Activated gamma-delta T cell (primary cell): Measurements from ENCODE around the gene WDR91.
"Not testable (repeated sequence)": the region's sequence is repeated elsewhere in the genome, so short reads cannot be mapped to it uniquely, and the experiment has no call there.

Source experiments
- DNase-seq: peaks from one replicate; lab custom pipeline; 2025; lab: John Stamatoyannopoulos, UW

WDR91 gene

GRCh38 chr7:135233570-135233969 is 22.2 kb upstream of the WDR91 start, which contains the start of gene STRA8:
STRA8 (plus strand) TSS chr7:135233838; CDS start chr7:135240525, 6,687 bp downstream.
- no peak for DNase-seq

DNA sequence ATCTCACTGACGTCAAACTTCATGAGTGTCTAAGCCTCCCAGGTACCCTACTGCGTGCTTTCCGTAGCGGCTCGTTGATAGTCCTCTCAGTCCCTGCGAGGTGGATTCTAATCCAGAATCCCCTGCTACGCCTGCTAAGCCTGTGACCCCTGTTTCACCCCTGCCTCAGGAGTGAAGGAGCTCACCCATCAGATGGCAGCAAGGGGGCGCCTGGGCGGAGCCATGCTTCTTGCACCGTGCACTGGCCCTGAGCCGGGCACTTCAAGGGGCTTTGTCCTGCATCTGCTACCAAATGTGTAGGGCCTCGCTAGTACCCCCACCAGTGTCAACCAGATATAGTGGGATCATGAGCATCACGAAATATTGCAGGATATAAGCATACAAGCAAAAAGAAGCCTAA is 21.4 kb upstream of the WDR91 start:
- no peak for DNase-seq

GRCh38 chr7:135232087-135232486 is 20.8 kb upstream of the WDR91 start:
- DNase-seq, result no peak

DNA sequence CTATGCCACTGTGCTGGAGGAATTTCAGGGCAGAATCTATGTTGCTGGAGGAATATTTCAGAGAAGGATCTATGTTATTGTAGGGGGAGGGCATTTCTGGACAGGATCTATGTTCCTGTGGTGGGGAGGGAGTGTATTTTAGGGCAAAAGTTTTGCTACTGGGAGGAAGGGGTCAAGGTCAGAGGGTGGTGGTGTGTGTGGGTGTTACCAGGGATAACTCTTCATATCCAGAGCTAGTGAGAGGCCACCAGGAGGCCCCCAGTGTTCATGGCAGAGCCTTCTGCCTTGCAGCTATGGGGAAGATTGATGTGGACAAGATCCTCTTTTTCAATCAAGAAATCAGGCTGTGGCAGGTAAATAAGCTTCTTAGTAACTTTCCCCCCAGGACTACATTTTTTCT is 20.4 kb upstream of the WDR91 start:
- DNase-seq, result no peak

DNA sequence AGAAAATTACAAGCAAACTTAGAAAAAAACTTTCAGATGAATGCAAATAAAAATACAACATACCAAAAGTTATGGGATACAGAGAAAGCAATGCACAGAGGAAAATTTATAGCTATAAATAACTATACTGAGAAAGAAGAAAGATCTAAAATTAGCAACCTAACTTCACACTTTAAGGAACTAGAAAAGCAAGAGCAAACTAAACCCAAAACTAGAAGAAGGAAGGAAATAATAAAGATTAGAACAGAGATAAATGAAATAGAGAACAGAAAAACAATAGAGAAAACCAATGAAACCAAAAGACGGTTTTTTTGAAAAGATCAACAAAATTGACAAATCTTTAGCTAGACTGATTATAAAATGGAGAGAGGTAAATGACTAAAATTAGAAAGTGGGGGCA is 12.7 kb upstream of the WDR91 start:
- no peak for DNase-seq

GRCh38 chr7:135217645-135218509 is 6.6 kb upstream of the WDR91 start:
- DNase-seq, result no peak

DNA sequence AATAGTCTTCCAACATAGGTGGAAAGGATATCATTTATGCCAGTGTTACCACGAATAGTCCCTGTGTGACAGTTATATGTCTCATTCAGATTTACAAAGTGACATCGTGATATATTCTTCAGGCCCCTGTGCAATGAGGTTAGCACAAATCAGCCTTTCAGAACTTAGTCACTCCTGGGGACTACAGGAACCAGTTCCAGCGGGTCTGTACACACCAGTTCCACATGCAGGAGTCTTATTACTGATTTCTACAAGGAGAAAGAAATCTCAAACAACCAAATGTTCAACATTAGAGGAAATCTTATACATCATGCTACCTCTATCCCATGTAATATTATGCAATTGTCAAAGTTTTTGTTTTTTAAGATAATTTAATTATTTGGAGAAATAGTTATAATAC is 4.4 kb upstream of the WDR91 start:
- no peak for DNase-seq

DNA sequence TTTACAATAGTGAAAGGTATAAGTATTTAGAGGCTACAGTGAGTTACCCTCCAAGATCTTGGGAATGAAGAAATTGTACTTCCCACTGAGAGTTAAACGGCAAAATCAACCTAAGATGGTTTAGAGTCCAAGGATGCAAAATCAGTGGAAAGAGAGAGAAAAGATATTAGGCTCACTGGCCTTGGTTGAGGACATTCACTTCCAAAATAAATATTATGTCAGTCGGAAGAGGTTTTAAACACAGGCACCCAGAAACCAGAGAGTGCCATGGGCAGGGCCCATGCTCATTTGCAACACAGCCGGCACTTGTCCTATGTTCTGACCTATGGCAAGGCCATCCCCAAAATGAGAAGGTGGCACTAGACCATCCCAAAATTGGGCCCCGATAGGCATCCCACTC is 3.9 kb upstream of the WDR91 start:
- no peak for DNase-seq

GRCh38 chr7:135213831-135214230 is 2.5 kb upstream of the WDR91 start:
- DNase-seq, result no peak

DNA sequence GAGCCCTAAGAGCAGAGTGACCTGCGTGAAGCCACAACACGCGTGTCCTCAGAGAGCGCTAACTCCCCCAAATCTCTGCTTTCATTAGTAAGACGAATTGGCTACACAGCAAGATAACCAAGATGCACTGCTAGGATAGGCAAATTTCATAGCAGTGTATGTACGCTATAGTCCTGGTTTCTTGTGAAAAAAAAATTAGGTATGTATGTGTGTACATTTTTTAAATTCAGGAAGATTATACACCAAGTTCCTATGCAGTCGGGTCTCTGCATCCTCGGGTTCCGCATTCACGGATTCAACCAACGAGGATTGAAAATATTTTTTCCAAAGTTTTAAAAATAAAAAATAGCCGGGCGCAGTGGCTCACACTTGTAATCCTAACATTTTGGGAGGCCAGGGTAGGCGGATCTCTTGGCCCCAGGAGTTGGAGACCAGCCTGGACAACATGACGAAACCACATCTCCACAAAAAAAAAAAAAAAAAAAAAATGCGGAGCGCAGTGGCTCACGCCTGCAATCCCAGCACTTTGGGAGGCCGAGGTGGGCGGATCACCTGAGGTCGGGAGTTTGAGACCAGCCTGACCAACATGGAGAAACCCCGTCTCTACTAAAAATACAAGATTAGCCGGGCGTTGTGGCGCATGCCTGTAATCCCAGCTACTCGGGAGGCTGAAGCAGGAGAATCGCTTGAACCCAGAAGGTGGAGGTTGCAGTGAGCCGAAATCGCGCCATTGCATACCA is 790 bp upstream of the WDR91 start:
- DNase-seq, result not testable (repeated sequence)

DNA sequence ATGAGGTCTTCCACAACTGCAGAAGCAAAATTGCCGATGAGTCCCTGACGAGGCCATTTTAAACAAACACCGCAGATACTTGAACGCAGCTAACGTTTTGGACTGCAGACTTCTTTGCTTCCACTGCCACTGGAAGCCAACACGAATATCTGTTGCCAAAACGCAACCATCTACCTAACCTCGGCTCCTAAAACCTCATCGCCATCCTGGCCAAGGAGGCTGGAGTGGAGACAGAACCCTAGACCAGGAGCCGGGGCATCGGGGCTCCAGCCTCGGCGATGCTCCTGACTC is 493 bp downstream of the WDR91 start:
- no peak for DNase-seq

DNA sequence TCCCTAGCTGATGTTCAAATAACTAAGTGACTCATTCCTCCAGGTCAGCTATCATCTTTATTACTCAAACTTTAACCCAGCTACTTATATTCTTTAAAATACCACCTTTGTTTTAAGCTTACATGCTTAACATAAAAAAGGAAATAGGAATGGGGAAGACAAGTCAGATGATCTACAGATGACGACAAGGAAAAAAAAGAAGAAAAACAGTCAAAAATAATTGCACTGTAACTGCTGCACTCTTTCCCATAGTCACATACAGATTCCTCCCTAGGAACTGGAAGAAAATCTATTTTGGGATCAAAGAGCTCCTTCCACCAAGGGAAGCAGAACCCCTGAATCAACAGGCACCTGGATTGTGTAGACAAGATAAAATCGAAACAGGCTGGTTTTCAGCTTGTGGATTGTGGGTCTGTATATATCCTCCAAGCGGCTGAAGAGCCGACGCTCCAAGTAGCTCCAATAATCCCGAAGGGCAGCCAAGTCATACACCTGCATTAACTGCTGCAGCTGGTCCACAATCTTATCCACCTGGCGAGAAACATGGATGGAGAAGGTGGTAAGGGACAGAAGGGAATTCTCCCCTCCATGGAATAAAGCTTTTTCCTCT is 2.0 kb downstream of the WDR91 start:
- DNase-seq, result no peak

DNA sequence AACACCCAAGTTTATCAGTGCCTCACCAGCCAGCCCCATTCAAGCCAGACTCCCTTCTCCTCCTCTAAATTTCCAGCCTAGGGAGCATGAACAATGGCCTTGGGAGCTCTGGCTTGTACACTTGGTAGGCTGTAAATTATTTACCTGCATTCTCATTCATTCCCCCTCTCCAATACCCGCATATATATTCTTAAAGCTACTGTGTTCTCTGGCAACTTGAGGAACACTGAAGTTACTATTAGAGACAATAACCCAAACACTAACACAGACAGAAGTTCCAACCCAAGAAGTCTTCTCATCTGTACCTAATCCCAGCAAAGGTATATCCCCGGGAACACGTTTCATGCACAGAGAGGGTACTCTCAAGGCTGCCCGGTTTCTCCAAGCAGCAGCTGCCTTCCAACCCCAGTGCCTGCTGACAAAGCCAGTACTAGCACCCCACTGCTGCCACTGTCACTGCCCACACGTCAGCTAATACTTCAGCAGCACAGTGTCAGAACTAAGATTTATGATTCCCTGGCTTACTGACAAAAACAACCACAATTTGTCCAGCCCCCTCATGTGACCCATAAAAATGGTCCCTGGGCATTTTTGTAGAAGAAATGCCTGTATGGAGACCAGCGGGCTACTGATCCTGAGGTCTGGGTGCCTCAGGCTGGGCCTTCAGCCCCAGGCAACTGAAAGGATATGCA is 3.1 kb downstream of the WDR91 start:
- DNase-seq, result no peak

DNA sequence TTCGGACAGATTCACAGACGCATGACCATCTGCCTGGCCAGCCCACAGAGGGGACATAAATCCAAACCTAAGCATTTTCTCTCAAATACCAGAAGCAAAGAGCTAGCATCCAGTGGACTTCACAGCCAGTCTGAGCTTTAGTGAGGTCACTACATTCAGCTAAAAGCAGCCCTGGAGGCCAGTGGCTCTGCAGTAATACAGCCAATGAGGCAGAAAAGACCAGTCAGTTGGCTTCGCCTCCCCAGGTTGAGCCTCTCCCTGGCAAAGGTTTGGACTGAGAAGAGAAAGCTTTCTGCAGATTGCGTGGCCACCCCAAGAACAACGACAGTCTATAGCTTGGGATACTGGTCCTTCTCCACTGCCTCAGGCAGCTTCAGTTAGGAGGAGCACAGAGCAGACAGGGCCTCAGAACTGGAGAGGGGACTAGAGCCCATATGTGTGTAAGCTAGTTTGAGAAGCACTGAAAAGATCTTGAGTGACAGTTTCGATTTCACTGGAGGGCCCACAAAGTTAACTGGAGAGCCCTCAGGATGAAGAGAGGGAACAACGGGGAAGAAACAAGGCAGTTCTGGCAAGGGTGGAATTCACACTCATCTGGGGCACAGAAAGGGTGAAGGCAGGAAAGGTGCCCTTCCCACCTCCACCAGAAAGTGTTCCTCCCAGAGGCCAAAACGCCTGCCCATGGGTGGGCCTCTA is 3.8 kb downstream of the WDR91 start:
- DNase-seq, result no peak

GRCh38 chr7:135206941-135207391 is 4.4 kb downstream of the WDR91 start:
- no peak for DNase-seq

GRCh38 chr7:135205850-135206249 is 5.5 kb downstream of the WDR91 start:
- DNase-seq, result no peak

DNA sequence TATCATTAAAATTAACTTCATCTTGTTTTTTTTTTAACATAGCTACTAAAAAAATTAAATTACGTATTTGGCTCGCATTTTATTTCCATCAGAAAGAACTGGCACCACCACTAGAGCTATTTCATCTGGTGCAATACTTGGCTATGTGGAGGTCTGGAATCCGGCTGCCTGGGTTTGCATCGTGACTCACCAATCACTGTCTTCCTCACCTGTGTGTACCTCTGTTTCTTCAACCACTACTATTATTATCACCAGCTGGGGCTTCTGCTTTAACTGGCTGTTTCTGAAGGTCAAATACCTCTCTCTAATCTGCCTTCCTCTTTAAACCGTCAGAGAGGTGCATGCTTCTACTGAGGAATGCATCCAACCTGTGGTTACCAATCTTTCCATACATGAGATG is 6.5 kb downstream of the WDR91 start:
- no peak for DNase-seq

DNA sequence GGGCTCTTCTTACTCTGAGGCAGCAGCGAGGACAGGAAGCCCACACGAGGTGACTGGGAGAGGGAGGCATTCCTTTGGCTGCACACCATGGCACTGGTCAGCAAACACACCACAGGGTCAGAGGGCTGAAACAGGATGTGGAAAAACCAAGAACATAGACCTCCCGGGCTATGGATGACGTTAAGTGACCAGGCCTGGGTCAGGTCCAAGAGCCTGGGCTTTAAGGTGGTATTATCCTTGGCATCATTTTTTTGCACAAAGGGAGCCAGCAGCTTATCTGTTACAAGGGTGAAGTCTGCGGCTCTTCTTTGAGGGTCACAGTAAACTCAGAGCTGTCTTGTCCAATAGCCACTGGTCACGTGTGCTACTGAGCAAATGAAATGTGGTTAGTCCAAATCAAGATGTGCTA is 7.0 kb downstream of the WDR91 start:
- no peak for DNase-seq

- DNase-seq, result no peak
Observed at GRCh38 chr7:135201350-135201749, 10.0 kb downstream of the WDR91 start.

- no peak for DNase-seq
Observed at GRCh38 chr7:135200821-135201331, 10.4 kb downstream of the WDR91 start.

- no peak for DNase-seq
Observed at GRCh38 chr7:135199439-135199838, 11.9 kb downstream of the WDR91 start.
